WTC11 (cell line): ENCODE data around the gene RAD9A. TPM values are rescaled to one million over a fixed set of nuclear protein-coding genes. Genes with fewer than 3 reads are reported as not detected.

ENCODE experiments used
- ATAC-seq: fragments of 200-7000 bp; cut with Tn5 transposase; 2 replicates; pipeline ENCODE4 v1.10.0; 2021; ENCODE audit warnings: mild to moderate bottlenecking, moderate library complexity
- CTCF ChIA-PET: fragments of 300-600 bp; sonication (Branson Sonifier 250); formaldehyde crosslinking; loops from one replicate; lab custom pipeline; 2021; ENCODE audit warnings: antibody characterized with exemption; lab: Charles Lee
- POLR2A ChIA-PET: fragments of 350-600 bp; sonication (Branson Sonifier 250); formaldehyde crosslinking; loops from one replicate; lab custom pipeline; 2021; ENCODE audit warnings: antibody characterized with exemption; lab: Charles Lee
- DNase-seq: peaks from one replicate; pipeline ENCODE4 v3.0.0; 2021; ENCODE audit warnings: low spot score
- H3K27ac Mint-ChIP-seq: 2 replicates; pipeline ENCODE4 v1.8.0; 2021; ENCODE audit warnings: mixed read lengths
- H3K27me3 Mint-ChIP-seq: 2 replicates; pipeline ENCODE4 v1.8.0; 2021; ENCODE audit warnings: low read depth, mild to moderate bottlenecking, moderate library complexity, mixed read lengths
- H3K36me3 Mint-ChIP-seq: 2 replicates; pipeline ENCODE4 v1.8.0; 2021; ENCODE audit warnings: mixed read lengths
- H3K4me1 Mint-ChIP-seq: 2 replicates; pipeline ENCODE4 v1.8.0; 2022; ENCODE audit warnings: mixed read lengths
- H3K4me3 Mint-ChIP-seq: 2 replicates; pipeline ENCODE4 v1.8.0; 2021; ENCODE audit warnings: mild to moderate bottlenecking, moderate library complexity, mixed read lengths
- H3K9me3 Mint-ChIP-seq: 2 replicates; pipeline ENCODE4 v1.8.0; 2021; ENCODE audit warnings: mixed read lengths
- AR ChIP-seq: fragments of 250-450 bp; sonication (Bioruptor Pico); IDR thresholded peaks from 2 replicates; pipeline ENCODE4 v1.9.0; 2021; ENCODE audit warnings: mild to moderate bottlenecking
- CBFB ChIP-seq: sonication (generic); formaldehyde crosslinking; IDR thresholded peaks from 2 replicates; pipeline ENCODE4 v1.8.1; 2022; ENCODE audit warnings: mild to moderate bottlenecking, low read depth, missing genetic modification reagents
- E2F5 ChIP-seq: sonication (generic); formaldehyde crosslinking; IDR thresholded peaks from 2 replicates; pipeline ENCODE4 v1.8.1; 2022; ENCODE audit warnings: mild to moderate bottlenecking, moderate library complexity, missing genetic modification reagents
- EMX1 ChIP-seq: fragments of 250-450 bp; sonication (Bioruptor Pico); IDR thresholded peaks from 2 replicates; pipeline ENCODE4 v1.8.0; 2021; ENCODE audit warnings: mild to moderate bottlenecking
- HMGXB4 ChIP-seq: sonication (generic); formaldehyde crosslinking; IDR thresholded peaks from 2 replicates; pipeline ENCODE4 v1.8.1; 2023; ENCODE audit warnings: mild to moderate bottlenecking, moderate library complexity, missing genetic modification reagents
- JAZF1 ChIP-seq: fragments of 250-450 bp; sonication (Bioruptor Pico); IDR thresholded peaks from 2 replicates; pipeline ENCODE4 v1.9.0; 2021; ENCODE audit warnings: moderate library complexity, mild to moderate bottlenecking, inconsistent platforms
- KAT7 ChIP-seq: sonication (generic); formaldehyde crosslinking; IDR thresholded peaks from 2 replicates; pipeline ENCODE4 v1.8.1; 2023; ENCODE audit warnings: missing genetic modification reagents, mild to moderate bottlenecking, borderline replicate concordance
- NFATC4 ChIP-seq: fragments of 250-450 bp; sonication (Bioruptor Pico); IDR thresholded peaks from 2 replicates; pipeline ENCODE4 v1.9.0; 2021; ENCODE audit warnings: mild to moderate bottlenecking
- NR1H2 ChIP-seq: sonication (generic); formaldehyde crosslinking; IDR thresholded peaks from 2 replicates; pipeline ENCODE4 v1.9.0; 2021; ENCODE audit warnings: mild to moderate bottlenecking, moderate library complexity, missing genetic modification reagents
- OVOL2 ChIP-seq: fragments of 250-450 bp; sonication (Bioruptor Pico); IDR thresholded peaks from 2 replicates; pipeline ENCODE4 v1.9.0; 2021; ENCODE audit warnings: mild to moderate bottlenecking, borderline replicate concordance
- PREB ChIP-seq: sonication (generic); formaldehyde crosslinking; IDR thresholded peaks from 2 replicates; pipeline ENCODE4 v1.8.1; 2022; ENCODE audit warnings: mild to moderate bottlenecking, missing genetic modification reagents, moderate library complexity, borderline replicate concordance
- RORB ChIP-seq: fragments of 250-450 bp; sonication (Bioruptor Pico); IDR thresholded peaks from 2 replicates; pipeline ENCODE4 v1.9.0; 2021; ENCODE audit warnings: mild to moderate bottlenecking
- ZNF121 ChIP-seq: sonication (generic); formaldehyde crosslinking; IDR thresholded peaks from 2 replicates; pipeline ENCODE4 v1.8.0; 2023; ENCODE audit warnings: missing genetic modification reagents
- ZNF671 ChIP-seq: fragments of 250-450 bp; sonication (Bioruptor Pico); IDR thresholded peaks from 2 replicates; pipeline ENCODE4 v1.8.0; 2021; ENCODE audit warnings: mild to moderate bottlenecking
- total RNA-seq: library from RNA; stranded (reverse); gene quantifications from 3 replicates; pipeline ENCODE4 v1.2.3, GENCODE V29; 2021
- TF ChIP-seq, protein P1 (sequence below): fragments of 250-450 bp; sonication (Bioruptor Pico); IDR thresholded peaks from 2 replicates; pipeline ENCODE4 v2.1.2; 2022; ENCODE audit warnings: mild to moderate bottlenecking, moderate library complexity

RAD9A gene
- total RNA-seq, 1 experiment from 2014 or later: 45.5 TPM

- TF ChIP-seq ZNF121 (CRISPR knock-in tag) (no peak), NR1H2 (no peak), CBFB (CRISPR knock-in tag) (no peak)
- Mint-ChIP-seq H3K27me3 (no peaks in the 10 kb centered on the region), H3K27ac (no peak overlapping the region), H3K4me3 (no peak overlapping the region), H3K9me3 (no peaks in the 10 kb centered on the region), H3K36me3 (peaks cover 9% of the 10 kb centered on the region), H3K4me1 (peaks cover 15% of the 10 kb centered on the region)
- CTCF ChIA-PET: no interaction called here
- no peak for ATAC-seq
- POLR2A ChIA-PET: no interaction called here
- DNase-seq: no peak
Observed at GRCh38 chr11:67434395-67434881, 42.7 kb downstream of the RAD9A start.

DNA sequence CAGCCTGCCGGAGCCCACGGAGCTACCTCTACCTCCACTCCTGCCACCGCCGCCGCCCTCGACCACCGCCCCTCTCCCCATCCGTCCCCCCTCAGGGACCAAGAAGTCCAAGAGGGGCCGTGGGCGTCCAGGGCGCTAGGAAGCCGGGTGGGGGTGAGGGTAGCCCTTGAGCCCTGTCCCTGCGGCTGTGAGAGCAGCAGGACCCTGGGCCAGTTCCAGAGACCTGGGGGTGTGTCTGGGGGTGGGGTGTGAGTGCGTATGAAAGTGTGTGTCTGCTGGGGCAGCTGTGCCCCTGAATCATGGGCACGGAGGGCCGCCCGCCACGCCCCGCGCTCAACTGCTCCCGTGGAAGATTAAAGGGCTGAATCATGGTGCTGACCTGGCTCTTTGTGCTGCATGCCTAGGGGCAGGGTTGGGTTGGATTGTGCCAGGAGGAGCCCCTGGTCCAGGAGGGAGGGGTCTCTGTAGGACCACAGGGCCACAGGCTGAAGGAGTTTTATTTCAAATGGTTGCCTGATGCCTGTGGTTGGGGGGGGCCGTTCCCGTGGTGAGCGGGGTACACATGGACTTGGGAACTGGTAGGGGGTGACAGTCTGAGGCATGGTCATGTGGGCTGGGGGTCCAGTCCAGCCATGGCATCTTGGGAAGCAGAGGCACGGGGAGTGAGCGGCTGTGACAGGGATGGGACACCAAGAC is 43.4 kb downstream of the RAD9A start:
- no peak overlapping the region for H3K4me3 Mint-ChIP-seq
- peak overlapping the region; percentile 49; the same call in 1 of the 2 replicates for H3K27ac Mint-ChIP-seq
- DNase-seq (no peak), ATAC-seq (no peak)
- H3K4me1 Mint-ChIP-seq: peaks cover 16% of the 10 kb centered on the region
- POLR2A ChIA-PET: interaction anchor here (2.2 kb wide), 1 partner anchor 34 kb away, joined by 11 read pairs; the partner anchor contains the start of gene PPP1CA
- TF ChIP-seq ZNF671: no peak
- TF ChIP-seq PREB: no peak
- TF ChIP-seq RORB (CRISPR knock-in tag): no peak
- no peak for TF ChIP-seq NFATC4
- TF ChIP-seq HMGXB4 (CRISPR knock-in tag): no peak
- CTCF ChIA-PET: no interaction called here
- H3K27me3 Mint-ChIP-seq: no peaks in the 10 kb centered on the region
- H3K9me3 Mint-ChIP-seq: no peaks in the 10 kb centered on the region
- peaks cover 9% of the 10 kb centered on the region for H3K36me3 Mint-ChIP-seq

GRCh38 chr11:67435727-67436458 is 44.1 kb downstream of the RAD9A start:
- H3K9me3 Mint-ChIP-seq: no peaks in the 10 kb centered on the region
- peak overlapping the region; percentile 79; the same call in 1 of the 2 replicates for H3K27ac Mint-ChIP-seq
- ChIA-PET POLR2A (interaction anchor here (0.7 to 2.2 kb wide), 5 partner anchors 8 to 53 kb away, joined by 3 to 11 read pairs (median 4); partner anchors contain the start of genes PPP1CA and RPS6KB2), CTCF (interaction anchor here (1.0 to 4.2 kb wide), 5 partner anchors 32 to 53 kb away, joined by 3 to 31 read pairs (median 4); partner anchors contain the start of genes PPP1CA and RAD9A)
- peaks cover 16% of the 10 kb centered on the region for H3K4me1 Mint-ChIP-seq
- no peak overlapping the region for H3K4me3 Mint-ChIP-seq
- H3K36me3 Mint-ChIP-seq: peaks cover 6% of the 10 kb centered on the region; the same call in 1 of the 2 replicates
- ATAC-seq: no peak
- DNase-seq: no peak
- TF ChIP-seq OVOL2 (CRISPR knock-in tag) (no peak), E2F5 (no peak), AR (CRISPR knock-in tag) (no peak), KAT7 (no peak), JAZF1 (CRISPR knock-in tag) (no peak), EMX1 (no peak)
- TF ChIP-seq, protein P1, sequence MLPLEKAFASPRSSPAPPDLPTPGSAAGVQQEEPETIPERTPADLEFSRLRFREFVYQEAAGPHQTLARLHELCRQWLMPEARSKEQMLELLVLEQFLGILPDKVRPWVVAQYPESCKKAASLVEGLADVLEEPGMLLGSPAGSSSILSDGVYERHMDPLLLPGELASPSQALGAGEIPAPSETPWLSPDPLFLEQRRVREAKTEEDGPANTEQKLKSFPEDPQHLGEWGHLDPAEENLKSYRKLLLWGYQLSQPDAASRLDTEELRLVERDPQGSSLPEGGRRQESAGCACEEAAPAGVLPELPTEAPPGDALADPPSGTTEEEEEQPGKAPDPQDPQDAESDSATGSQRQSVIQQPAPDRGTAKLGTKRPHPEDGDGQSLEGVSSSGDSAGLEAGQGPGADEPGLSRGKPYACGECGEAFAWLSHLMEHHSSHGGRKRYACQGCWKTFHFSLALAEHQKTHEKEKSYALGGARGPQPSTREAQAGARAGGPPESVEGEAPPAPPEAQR (CRISPR knock-in tag): no peak
- H3K27me3 Mint-ChIP-seq: no peaks in the 10 kb centered on the region
